Endothelial cell of umbilical vein (primary cell): ENCODE results near the gene SFTPD.

ENCODE experiments used
- CTCF ChIP-seq, 2 donors: IDR thresholded peaks; 1 replicate in 1 of 2; 2 replicates in 1 of 2; pipeline ENCODE4 v1.5.1; 2011; ENCODE audit warnings: low read length in 2 of 2, mild to moderate bottlenecking in 2 of 2, moderate library complexity in 2 of 2, control low read depth in 1 of 2, inconsistent platforms in 1 of 2, low read depth in 1 of 2; ENCODE audit not compliant: insufficient read depth in 1 of 2; ENCODE audit errors: extremely low read depth in 1 of 2
- EZH2 ChIP-seq: IDR thresholded peaks from 2 replicates; pipeline ENCODE4 v1.6.1; 2012; ENCODE audit warnings: borderline replicate concordance, low read depth, mild to moderate bottlenecking, moderate library complexity, low read length, inconsistent platforms; ENCODE audit not compliant: severe bottlenecking
- FOS ChIP-seq: IDR thresholded peaks from 2 replicates; pipeline ENCODE4 v1.6.1; 2011; ENCODE audit warnings: mild to moderate bottlenecking, low read length, moderate library complexity, borderline replicate concordance; ENCODE audit not compliant: insufficient read depth
- JUN ChIP-seq: IDR thresholded peaks from 2 replicates; pipeline ENCODE4 v1.6.1; 2011; ENCODE audit warnings: borderline replicate concordance, low read depth; ENCODE audit not compliant: insufficient read length, insufficient read depth
- MYC ChIP-seq: IDR thresholded peaks from one replicate; pipeline ENCODE4 v1.6.1; 2011; ENCODE audit warnings: mild to moderate bottlenecking, low read depth, low read length
- POLR2A ChIP-seq: IDR thresholded peaks from 2 replicates; pipeline ENCODE4 v1.6.1; 2012; ENCODE audit warnings: low read depth, mild to moderate bottlenecking, control low read depth, low read length
- POLR2AphosphoS5 ChIP-seq: IDR thresholded peaks from 2 replicates; pipeline ENCODE4 v1.6.1; 2012; ENCODE audit warnings: low read depth, mild to moderate bottlenecking, control low read depth, low read length, moderate library complexity; ENCODE audit not compliant: insufficient read depth
- TF ChIP-seq, protein P1 (sequence below): IDR thresholded peaks from 2 replicates; pipeline ENCODE4 v1.6.1; 2011; ENCODE audit not compliant: insufficient read depth, insufficient read length

GRCh38 chr10:79983286-79983909 is 34.5 kb upstream of the SFTPD start:
- TF ChIP-seq CTCF (IDR thresholded peaks at IDR 0.05; ENCODE audit: extremely low read depth in 1 of 2, insufficient read depth in 1 of 2, low read depth in 1 of 2, low read length in 2 of 2) (no peak), POLR2A (no peak), FOS (no peak), EZH2 (no peak), POLR2AphosphoS5 (no peak), MYC (no peak), JUN (no peak)
- TF ChIP-seq, protein P1, sequence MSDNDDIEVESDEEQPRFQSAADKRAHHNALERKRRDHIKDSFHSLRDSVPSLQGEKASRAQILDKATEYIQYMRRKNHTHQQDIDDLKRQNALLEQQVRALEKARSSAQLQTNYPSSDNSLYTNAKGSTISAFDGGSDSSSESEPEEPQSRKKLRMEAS = no peak
